ENCODE data around the gene TSTD1. TPM values are rescaled to one million over a fixed set of nuclear protein-coding genes. Genes with fewer than 3 reads are reported as not detected.
A peak's percentile ranks its signal among the peaks of the same experiment; 100 is the strongest.

The TSTD1 gene
- total and polyA plus RNA-seq, 10 of the 15 experiments (the other 5 are each of a cell fraction or from before 2014, with no cell fraction given), result 33.3 to 145 (median 89.4) TPM

DNA sequence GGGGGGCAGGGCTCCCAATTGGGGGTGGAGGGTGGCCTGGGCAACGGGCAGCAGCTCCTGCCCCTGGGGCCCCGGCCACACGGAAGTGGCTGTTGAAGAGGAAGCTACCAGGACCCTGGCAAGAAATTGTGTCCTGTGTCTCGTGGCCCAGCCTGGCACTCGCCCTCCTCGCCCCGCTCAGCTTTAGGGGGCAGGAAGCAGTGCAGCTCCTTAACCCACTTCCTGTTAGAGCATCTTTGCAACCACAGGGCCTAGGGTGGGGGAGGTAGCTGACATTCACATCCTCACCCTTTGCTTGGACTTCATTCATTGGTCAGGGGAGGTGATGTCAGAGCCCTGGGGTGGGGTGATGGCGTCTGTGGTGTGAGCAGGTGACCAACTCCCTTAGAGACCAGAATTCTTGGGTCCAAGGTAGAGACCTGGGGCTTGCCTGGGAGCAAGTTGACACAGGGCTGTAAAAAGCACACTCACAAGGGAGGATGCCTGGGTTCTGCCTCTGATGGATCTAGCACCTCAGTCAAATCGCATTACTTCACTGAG, 31.0 kb upstream of the TSTD1 start, which contains the start of gene ARHGAP30 (continued):
- peak; percentile 67 for TF ChIP-seq MEF2B (IDR thresholded peaks at IDR 0.05; ENCODE audit: partially characterized antibody, poor library complexity, severe bottlenecking)
- peak; percentile 92 for TF ChIP-seq POLR2A (IDR thresholded peaks at IDR 0.05; ENCODE audit: low read depth, low read length)
- TF ChIP-seq ZNF217 (IDR thresholded peaks at IDR 0.05), result no peak
- TF ChIP-seq SUZ12 (IDR thresholded peaks at IDR 0.05; ENCODE audit: unreplicated experiment), result no peak
- TF ChIP-seq WRNIP1 (IDR thresholded peaks at IDR 0.05; ENCODE audit: borderline replicate concordance, low read depth, low read length), result 0 out of 2 replicates have a peak, but pooled peaks have one; percentile 86
- TF ChIP-seq CBX5 (IDR thresholded peaks at IDR 0.05; ENCODE audit: low read depth), result no peak
- TF ChIP-seq RAD51 (IDR thresholded peaks at IDR 0.05), result peak; percentile 87
- peak; percentile 81; the same call in 1 of the 2 replicates for TF ChIP-seq CREM (IDR thresholded peaks at IDR 0.05; ENCODE audit: low read depth)
- TF ChIP-seq IKZF1 (conservative IDR thresholded peaks at IDR 0.05), result peak; percentile 91
- no peak for TF ChIP-seq HDAC2 (IDR thresholded peaks at IDR 0.05)
- no peak for TF ChIP-seq BMI1 (IDR thresholded peaks at IDR 0.05; ENCODE audit: borderline replicate concordance)
- TF ChIP-seq GATAD2B (conservative IDR thresholded peaks at IDR 0.05; ENCODE audit: low read depth), result peak; percentile 75; the same call in 1 of the 2 replicates
- no peak for TF ChIP-seq JUNB (IDR thresholded peaks at IDR 0.05)
- TF ChIP-seq, protein P1, sequence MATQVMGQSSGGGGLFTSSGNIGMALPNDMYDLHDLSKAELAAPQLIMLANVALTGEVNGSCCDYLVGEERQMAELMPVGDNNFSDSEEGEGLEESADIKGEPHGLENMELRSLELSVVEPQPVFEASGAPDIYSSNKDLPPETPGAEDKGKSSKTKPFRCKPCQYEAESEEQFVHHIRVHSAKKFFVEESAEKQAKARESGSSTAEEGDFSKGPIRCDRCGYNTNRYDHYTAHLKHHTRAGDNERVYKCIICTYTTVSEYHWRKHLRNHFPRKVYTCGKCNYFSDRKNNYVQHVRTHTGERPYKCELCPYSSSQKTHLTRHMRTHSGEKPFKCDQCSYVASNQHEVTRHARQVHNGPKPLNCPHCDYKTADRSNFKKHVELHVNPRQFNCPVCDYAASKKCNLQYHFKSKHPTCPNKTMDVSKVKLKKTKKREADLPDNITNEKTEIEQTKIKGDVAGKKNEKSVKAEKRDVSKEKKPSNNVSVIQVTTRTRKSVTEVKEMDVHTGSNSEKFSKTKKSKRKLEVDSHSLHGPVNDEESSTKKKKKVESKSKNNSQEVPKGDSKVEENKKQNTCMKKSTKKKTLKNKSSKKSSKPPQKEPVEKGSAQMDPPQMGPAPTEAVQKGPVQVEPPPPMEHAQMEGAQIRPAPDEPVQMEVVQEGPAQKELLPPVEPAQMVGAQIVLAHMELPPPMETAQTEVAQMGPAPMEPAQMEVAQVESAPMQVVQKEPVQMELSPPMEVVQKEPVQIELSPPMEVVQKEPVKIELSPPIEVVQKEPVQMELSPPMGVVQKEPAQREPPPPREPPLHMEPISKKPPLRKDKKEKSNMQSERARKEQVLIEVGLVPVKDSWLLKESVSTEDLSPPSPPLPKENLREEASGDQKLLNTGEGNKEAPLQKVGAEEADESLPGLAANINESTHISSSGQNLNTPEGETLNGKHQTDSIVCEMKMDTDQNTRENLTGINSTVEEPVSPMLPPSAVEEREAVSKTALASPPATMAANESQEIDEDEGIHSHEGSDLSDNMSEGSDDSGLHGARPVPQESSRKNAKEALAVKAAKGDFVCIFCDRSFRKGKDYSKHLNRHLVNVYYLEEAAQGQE (IDR thresholded peaks at IDR 0.05; ENCODE audit: low read depth, low read length), result no peak
- TF ChIP-seq ETV6 (conservative IDR thresholded peaks at IDR 0.05 in 1 of 2, IDR thresholded peaks at IDR 0.05 in 1 of 2; ENCODE audit: borderline replicate concordance in 1 of 2, low read depth in 1 of 2), result peak in 1 of 2 experiments; percentile 87; a peak in 2 of 4 replicates
- TF ChIP-seq KLF5 (IDR thresholded peaks at IDR 0.05; ENCODE audit: partially characterized antibody), result no peak
- TF ChIP-seq, protein P2, sequence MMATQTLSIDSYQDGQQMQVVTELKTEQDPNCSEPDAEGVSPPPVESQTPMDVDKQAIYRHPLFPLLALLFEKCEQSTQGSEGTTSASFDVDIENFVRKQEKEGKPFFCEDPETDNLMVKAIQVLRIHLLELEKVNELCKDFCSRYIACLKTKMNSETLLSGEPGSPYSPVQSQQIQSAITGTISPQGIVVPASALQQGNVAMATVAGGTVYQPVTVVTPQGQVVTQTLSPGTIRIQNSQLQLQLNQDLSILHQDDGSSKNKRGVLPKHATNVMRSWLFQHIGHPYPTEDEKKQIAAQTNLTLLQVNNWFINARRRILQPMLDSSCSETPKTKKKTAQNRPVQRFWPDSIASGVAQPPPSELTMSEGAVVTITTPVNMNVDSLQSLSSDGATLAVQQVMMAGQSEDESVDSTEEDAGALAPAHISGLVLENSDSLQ (IDR thresholded peaks at IDR 0.05), result peak; percentile 80
- TF ChIP-seq, protein P3, sequence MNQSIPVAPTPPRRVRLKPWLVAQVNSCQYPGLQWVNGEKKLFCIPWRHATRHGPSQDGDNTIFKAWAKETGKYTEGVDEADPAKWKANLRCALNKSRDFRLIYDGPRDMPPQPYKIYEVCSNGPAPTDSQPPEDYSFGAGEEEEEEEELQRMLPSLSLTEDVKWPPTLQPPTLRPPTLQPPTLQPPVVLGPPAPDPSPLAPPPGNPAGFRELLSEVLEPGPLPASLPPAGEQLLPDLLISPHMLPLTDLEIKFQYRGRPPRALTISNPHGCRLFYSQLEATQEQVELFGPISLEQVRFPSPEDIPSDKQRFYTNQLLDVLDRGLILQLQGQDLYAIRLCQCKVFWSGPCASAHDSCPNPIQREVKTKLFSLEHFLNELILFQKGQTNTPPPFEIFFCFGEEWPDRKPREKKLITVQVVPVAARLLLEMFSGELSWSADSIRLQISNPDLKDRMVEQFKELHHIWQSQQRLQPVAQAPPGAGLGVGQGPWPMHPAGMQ (IDR thresholded peaks at IDR 0.05; ENCODE audit: borderline replicate concordance), result no peak
- no peak for TF ChIP-seq FOXM1 (IDR thresholded peaks at IDR 0.05; ENCODE audit: low read depth, low read length)
- peak; percentile 90 for TF ChIP-seq GABPA (IDR thresholded peaks at IDR 0.05; ENCODE audit: low read depth)
- peak; percentile 99 for TF ChIP-seq RUNX3 (IDR thresholded peaks at IDR 0.05; ENCODE audit: low read length)
- no peak for TF ChIP-seq EZH2 (IDR thresholded peaks at IDR 0.05; ENCODE audit: borderline replicate concordance, control insufficient read depth, low read depth, low read length)
- TF ChIP-seq ZNF207 (IDR thresholded peaks at IDR 0.05; ENCODE audit: borderline replicate concordance), result no peak; the same call in 1 of the 2 replicates
- peak; percentile 87 for TF ChIP-seq CREB1 (IDR thresholded peaks at IDR 0.05; ENCODE audit: low read depth)
